ENCODE data around the gene MREG.

The MREG gene

DNA sequence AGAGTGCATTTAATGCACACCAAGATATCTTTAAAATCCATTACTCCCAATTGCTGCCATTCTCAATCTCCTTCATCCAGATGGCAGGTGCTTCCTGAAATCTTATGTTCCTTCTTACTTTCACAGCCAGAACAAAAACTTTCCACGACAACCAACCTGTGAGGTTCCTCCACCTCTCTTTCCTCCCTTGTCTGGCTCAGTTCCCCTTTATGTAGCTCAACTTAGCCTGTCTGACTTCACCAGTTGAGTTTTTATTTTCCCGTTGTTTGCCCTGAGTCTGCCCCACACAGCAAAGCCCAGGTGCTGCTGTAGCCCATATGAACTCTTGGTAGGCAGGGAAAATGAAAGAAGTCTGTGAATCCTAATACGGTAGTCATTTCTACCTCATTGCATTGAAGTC is 112.5 kb downstream of the MREG start:
- peak; percentile 25 for DNase-seq (ENCODE audit: low spot score)
- TF ChIP-seq, protein P1, sequence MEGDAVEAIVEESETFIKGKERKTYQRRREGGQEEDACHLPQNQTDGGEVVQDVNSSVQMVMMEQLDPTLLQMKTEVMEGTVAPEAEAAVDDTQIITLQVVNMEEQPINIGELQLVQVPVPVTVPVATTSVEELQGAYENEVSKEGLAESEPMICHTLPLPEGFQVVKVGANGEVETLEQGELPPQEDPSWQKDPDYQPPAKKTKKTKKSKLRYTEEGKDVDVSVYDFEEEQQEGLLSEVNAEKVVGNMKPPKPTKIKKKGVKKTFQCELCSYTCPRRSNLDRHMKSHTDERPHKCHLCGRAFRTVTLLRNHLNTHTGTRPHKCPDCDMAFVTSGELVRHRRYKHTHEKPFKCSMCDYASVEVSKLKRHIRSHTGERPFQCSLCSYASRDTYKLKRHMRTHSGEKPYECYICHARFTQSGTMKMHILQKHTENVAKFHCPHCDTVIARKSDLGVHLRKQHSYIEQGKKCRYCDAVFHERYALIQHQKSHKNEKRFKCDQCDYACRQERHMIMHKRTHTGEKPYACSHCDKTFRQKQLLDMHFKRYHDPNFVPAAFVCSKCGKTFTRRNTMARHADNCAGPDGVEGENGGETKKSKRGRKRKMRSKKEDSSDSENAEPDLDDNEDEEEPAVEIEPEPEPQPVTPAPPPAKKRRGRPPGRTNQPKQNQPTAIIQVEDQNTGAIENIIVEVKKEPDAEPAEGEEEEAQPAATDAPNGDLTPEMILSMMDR (IDR thresholded peaks at IDR 0.05; ENCODE audit: borderline replicate concordance, control extremely low read depth, extremely low read depth, insufficient read depth, missing control alignments) = no peak

DNA sequence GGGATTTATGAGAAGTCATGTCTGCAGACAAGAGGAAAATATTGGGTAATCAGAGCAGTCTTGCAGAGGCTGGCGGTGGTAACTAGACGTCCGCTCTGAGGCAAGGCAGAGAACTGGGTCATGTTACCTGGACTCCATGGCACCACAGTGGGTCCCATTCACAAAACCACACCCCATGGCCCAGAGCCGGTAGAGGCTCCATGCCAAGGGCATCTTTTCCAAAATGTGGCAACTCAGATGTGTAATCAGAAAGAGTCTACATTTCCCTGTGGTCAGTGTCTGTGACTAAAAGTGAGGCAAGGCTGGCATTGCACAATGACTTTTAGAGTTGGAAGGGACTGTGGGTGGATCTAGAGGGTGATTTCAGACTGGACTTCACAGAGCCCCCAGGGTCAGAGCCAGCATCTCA is 113.1 kb downstream of the MREG start:
- no peak for DNase-seq (ENCODE audit: low spot score)
- TF ChIP-seq, protein P1 (IDR thresholded peaks at IDR 0.05; ENCODE audit: borderline replicate concordance, control extremely low read depth, extremely low read depth, insufficient read depth, missing control alignments) = no peak
- in situ Hi-C loops (cut with MboI; ENCODE audit: low sequenced_read_pairs, unreplicated experiment) = no loop called here

More for the DNA sequence above, 112.5 kb downstream of the MREG start:
- in situ Hi-C loops (cut with MboI; ENCODE audit: low sequenced_read_pairs, unreplicated experiment) = no loop called here

DNA sequence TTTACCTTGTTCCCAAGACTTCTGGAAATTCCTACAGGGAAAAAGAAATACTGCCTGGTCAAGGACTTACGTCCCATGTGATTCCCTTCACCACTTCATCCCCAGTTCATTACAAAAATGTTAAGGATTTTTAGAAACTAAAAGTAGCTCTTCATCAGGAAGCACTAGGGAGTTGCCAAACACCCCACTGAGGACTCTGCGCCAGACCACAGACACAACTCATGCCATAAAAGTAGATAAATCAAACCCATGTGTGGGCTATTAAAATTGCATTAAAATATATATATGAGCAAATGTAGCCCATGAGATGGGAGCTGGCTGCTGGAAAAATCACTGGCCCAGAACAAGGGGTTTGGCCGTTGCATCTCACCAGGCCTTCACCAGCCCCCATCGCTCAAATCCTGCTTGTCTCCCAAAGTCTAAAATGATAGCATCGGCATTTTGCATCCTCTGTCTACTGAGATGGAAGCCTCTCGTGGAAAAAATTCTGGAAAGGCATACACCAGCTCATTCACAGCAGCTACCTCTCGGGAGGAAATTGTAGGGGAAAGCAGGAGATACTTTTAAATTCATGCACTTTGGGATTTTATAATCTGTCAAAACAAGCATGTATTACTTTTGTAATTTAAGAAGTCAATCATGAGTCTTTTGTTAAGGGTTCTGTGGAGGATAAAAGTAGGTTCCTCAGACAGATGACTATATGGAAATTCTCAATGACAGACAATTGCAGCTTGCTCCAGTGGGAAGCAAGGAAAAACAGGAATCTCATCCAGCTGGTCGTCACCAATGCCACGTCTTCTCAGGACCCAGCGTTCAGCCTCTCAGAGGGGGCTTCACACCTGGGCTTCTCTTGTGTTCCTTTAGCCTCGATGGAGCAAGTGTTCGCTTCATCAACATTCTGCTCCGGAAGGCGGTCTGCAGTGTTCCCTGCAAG is 113.9 kb downstream of the MREG start:
- in situ Hi-C loops (cut with MboI; ENCODE audit: low sequenced_read_pairs, unreplicated experiment) = no loop called here
- DNase-seq (ENCODE audit: low spot score) = no peak
- TF ChIP-seq, protein P1 (IDR thresholded peaks at IDR 0.05; ENCODE audit: borderline replicate concordance, control extremely low read depth, extremely low read depth, insufficient read depth, missing control alignments) = no peak

DNA sequence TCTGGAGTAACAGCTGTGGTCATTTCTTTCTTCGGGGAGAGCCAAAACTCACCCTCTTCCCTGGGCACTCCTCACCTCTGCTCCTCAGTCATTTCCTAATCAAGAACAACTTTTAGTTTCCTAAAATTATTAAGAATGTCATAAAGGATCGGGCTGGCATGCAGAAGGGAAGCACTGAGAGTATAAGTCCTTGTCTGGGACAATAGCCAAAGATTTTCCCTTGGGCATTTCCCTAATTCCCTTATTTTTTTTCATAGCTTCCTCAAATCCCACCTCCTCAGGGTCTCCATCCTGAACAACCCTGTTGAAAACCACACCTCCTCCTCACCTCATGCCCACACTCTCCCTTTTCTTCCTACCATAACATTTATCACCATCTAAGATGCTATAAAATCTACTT is 115.0 kb downstream of the MREG start:
- in situ Hi-C loops (cut with MboI; ENCODE audit: low sequenced_read_pairs, unreplicated experiment) = no loop called here
- TF ChIP-seq, protein P1 (IDR thresholded peaks at IDR 0.05; ENCODE audit: borderline replicate concordance, control extremely low read depth, extremely low read depth, insufficient read depth, missing control alignments) = no peak
- DNase-seq (ENCODE audit: low spot score) = no peak

DNA sequence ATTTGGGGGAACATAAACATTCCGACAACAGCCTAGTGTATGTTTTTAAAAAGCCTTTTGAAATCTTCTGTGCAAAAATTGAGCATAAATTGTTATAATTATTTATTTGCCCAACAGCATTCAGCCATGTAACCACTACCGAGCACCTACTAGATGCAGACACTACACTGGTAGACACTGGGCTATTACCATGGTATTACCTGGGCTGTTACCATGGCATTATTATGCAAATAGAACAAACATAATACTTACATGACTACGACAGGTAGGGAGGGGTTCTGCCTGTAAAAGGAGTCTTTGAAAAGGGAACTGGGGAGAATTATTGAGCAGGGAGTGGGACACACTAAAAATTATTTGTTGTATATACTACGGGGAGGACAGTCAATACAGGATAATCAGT is 116.4 kb downstream of the MREG start:
- no peak for DNase-seq (ENCODE audit: low spot score)
- TF ChIP-seq, protein P1 (IDR thresholded peaks at IDR 0.05; ENCODE audit: borderline replicate concordance, control extremely low read depth, extremely low read depth, insufficient read depth, missing control alignments) = no peak
- in situ Hi-C loops (cut with MboI; ENCODE audit: low sequenced_read_pairs, unreplicated experiment) = no loop called here

DNA sequence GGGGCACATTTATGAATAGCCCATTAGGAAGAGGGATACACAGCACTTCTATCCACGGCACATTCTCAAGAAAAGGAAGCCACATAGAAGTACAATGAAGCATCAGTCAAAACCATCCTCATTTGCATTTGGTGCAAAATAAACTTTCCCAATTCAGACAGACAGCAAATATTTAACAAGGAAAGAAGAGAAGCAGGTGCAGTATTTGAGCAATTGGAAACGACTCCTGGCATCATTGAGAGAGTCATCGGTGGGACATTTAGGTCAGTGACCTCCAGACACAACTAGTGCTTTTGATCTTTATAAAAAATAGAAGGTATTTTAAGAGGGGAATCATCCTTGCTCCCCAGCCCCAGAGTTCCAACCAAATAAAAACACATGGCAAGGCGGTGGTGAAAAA is 118.0 kb downstream of the MREG start:
- TF ChIP-seq, protein P1 (IDR thresholded peaks at IDR 0.05; ENCODE audit: borderline replicate concordance, control extremely low read depth, extremely low read depth, insufficient read depth, missing control alignments) = no peak
- in situ Hi-C loops (cut with MboI; ENCODE audit: low sequenced_read_pairs, unreplicated experiment) = no loop called here
- DNase-seq (ENCODE audit: low spot score) = no peak

Data from GM13976 (cell line).